D721Med (cell line): ENCODE data around the gene MCTP2.

Experiments
- DNase-seq: peaks from one replicate; pipeline ENCODE4 v3.0.0; 2011; ENCODE audit warnings: low spot score; ENCODE audit not compliant: insufficient read length
- FAIRE-seq: peaks from 2 replicates; lab custom pipeline; 2011; peaks lifted over from hg19 to GRCh38; lab: Jason Lieb, UNC
- CTCF ChIP-seq: IDR thresholded peaks from 2 replicates; pipeline ENCODE4 v1.5.1; 2012; ENCODE audit warnings: mild to moderate bottlenecking, control low read depth; ENCODE audit not compliant: insufficient read depth; ENCODE audit errors: missing control alignments

The MCTP2 gene

GRCh38 chr15:94470492-94470891, 239.1 kb downstream of the MCTP2 start:
- FAIRE-seq (no peak), DNase-seq (no peak)
- TF ChIP-seq CTCF = no peak

GRCh38 chr15:94476686-94477085, 245.3 kb downstream of the MCTP2 start:
- FAIRE-seq (no peak), DNase-seq (no peak)
- no peak for TF ChIP-seq CTCF

- TF ChIP-seq CTCF = no peak
- DNase-seq (no peak), FAIRE-seq (no peak)
Measured at GRCh38 chr15:94477913-94478553, 246.7 kb downstream of the MCTP2 start.

- no peak for DNase-seq
- FAIRE-seq = no peak
- TF ChIP-seq CTCF = no peak
Measured at GRCh38 chr15:94478763-94479162, 247.4 kb downstream of the MCTP2 start.

GRCh38 chr15:94480289-94480834, 249.0 kb downstream of the MCTP2 start:
- no peak for TF ChIP-seq CTCF
- DNase-seq (no peak), FAIRE-seq (no peak)

GRCh38 chr15:94485148-94485719, 253.9 kb downstream of the MCTP2 start:
- DNase-seq = no peak
- FAIRE-seq = no peak
- no peak for TF ChIP-seq CTCF

GRCh38 chr15:94487635-94488034, 256.3 kb downstream of the MCTP2 start:
- FAIRE-seq = no peak
- TF ChIP-seq CTCF = no peak
- no peak for DNase-seq
